ENCODE data around the gene SLC22A15.
"Not testable (repeated sequence)": the region's sequence is repeated elsewhere in the genome, so short reads cannot be mapped to it uniquely, and the experiment has no call there.

Gene SLC22A15

DNA sequence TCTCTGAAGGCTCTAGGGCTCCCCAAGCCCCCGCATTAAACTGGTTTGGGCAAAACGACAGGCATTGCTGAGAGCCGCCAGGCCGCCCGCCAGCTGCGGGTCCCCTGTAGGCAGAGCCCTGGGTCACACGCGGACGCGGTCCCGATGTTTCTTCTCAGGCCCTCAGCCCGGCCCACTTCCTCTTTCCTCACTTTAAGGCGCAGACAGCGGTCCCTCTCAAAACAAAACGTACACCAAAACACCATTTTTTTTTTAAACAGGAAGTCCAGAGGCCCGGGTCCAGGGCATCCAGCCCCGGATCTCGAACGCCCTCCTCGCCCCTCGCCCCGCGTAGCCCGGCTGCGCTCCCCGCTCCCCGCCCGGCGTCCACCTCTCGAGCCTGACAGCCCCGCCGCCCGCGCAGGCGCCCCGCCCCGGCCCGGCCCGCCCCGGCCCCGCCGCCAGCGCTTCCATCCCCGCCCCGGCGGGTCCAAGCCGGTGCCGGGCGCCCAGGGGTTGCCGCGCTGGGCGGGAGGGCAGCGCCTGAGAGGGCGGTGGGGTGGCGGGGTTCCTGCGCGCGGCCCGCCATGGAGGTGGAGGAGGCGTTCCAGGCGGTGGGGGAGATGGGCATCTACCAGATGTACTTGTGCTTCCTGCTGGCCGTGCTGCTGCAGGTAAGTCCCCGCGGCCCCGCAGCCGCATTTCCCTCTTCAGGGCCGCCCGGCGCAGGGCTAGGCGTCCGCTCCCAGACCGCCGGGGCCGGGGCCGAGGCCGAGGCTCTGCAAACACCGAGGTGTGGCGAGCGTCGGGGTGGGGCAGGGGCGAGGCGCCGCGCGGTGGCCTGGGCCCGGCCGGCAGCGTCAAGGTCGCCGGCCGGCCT is at the start of gene SLC22A15:
SLC22A15 (plus strand) TSS at position 452 of the 859 bp plus-strand sequence; CDS start at position 567, 115 bp downstream.
- DNase-seq (ENCODE audit: low spot score), result peak; percentile 49

DNA sequence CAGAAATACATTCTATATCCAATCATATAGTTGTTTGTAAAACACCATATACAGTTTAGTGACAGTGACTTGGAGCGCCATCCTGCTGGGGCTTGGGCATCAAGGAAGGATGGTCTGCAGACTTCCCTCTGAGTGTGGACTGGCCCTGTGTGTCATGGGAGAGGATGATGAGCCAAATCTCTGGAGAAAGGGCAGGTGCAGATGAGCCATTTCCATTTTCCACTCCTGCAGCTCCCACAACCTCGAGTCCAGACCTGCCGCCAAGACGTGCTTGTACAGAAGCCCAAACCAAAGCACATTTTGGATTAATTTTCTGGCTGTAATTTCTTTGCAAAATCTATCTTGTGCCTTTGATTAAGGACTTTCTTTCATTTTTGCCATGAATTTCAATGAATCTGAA is 48.3 kb upstream of the SLC22A15 start:
- DNase-seq (ENCODE audit: low spot score), result no peak

DNA sequence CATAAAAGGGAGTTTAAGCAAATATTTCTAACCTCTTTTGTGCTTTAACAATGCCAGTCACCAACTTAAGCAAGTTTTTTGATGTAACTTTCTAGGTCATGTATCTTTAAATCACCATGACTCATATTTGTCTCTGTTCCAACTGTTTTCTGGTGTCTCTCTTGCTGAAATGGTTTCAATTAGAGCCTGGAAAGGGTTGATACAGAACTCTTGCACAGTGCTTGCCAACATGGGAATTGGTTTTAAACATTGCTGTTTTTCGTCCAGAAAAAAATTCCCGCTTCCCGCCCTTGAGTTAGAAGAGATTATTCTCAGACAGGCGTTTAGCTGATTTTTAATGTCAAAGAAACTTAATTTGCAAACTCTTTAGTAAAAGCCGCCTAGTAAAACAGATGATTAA is 46.4 kb upstream of the SLC22A15 start:
- no peak for DNase-seq (ENCODE audit: low spot score)

DNA sequence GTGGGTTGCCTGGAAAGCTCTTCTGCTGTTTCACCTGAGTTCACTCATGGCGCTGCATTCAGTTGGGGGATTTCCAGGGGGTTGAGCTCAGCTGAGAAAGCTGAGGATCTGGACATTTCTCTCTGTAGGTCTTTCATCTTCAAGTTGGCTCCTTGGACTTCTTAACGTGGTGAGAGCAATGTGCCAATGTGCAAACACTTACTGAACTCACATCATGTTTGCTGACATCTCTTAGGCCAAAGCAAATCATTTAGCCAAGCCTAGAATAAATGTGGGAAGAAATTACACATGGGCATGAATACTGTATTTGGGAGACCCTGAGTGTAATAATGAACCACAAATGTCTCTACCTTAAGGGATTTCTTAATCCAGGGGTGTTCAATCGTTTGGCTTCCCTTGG is 42.7 kb upstream of the SLC22A15 start:
- DNase-seq (ENCODE audit: low spot score), result no peak

DNA sequence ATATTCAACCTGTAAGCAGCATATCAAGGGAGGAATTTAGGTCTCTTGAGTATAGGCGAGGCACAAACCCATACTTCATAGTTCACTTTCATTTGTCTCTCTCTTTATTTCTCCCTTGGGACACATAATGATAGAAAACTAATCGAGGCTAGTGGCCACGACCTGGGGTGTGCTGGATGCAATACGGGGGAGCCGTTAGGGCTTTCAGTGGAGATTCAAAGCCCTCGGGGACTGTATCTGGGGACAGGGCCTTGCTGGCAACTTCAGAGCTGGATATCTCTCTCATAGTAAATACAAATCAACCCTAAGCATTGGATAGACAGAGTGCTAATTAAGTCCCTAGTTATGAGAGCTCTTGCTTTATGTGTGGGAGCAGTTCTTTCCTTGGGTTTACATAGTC is 36.9 kb upstream of the SLC22A15 start:
- DNase-seq (ENCODE audit: low spot score), result no peak

DNA sequence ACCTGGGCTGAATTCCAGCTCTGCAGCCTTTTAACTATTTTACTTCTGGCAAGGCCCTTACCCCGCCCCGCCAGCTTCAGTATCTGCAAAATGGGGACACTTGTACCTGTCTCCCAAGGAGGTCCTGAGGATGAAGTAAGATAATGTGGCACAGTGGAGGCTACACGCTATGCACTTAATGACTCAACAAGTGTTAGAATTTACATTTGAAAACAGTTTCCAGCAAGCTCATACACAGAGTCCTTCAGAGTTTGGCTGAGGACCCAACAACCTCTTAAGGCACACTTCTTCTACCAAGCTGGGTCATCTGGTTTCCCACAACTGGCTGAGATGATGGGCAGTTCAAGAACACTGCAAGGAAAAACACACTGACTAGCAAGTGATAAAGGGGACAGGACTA is 30.2 kb upstream of the SLC22A15 start:
- DNase-seq (ENCODE audit: low spot score), result no peak

DNA sequence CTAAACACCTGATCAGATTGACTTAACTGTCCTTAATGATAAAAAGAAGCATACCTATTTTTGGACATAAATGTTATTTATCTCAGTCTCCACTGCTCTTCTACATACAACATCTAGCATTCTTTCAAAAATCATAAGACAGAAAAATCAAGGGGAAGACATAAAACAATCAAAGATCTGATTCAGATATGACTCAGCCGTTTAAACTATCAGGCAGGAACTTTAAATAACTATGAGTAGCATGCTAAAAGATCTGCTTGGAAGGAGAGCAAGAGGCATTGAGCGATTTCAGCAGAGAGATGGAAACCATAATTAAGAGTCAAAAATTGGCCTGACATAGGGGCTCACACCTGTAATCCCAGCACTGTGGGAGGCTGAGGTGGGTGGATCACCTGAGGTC is 27.2 kb upstream of the SLC22A15 start:
- no peak for DNase-seq (ENCODE audit: low spot score)

DNA sequence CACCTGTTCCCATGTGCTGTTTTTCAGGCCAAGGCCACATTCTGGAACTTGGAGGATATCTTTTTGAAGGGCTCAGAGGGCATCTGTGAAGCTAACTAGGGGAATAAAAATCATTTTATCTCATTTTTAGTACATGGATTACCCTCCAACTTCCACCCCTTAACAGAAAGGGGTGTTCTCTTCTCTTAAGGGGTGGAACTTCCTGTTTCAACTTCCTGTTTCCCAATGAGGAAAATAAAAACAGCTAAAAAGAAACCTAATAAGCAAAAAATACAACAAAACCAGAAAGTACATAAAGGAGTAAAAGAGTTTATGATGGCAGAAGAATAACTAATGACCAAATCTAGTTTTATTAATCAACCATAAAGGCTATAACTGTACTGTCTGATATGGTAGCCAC is 24.8 kb upstream of the SLC22A15 start:
- no peak for DNase-seq (ENCODE audit: low spot score)

DNA sequence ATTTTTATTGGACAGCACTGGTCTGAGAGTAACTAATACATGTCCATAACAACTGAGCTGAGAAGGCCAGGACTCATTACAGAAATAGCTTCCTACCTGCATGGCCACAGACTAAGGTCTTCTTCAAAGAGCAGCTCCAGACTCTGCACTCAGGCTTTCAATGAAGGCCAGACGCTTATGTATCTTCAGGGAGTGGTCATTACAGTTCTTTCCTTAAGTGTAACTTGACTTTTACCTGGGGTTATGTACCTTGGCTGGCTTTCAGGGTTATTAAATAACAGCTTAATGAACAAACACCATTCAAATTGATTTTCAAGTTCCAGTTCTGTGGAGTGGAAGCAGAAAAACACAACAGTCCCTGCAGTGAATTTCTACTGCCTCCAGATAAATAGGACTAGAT is 23.8 kb upstream of the SLC22A15 start:
- DNase-seq (ENCODE audit: low spot score), result no peak

DNA sequence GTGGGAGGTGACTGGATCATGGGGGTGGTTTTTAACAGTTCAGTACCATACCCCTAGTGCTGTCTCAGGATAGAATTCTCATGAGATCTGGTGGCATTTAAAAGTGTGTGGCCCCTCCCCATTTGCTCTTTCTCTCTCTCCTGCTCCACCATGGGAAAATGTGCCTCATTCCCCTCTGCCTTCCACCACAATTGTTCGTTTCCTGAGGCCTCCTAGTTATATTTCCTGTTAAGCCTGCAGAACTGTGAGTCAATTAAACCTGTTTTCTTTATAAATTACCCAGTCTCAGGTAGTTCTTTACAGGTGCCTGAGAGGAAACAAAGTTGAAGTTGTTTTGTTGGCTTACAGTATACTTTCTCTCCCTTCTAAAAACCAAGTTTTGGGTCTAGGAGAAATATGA is 23.1 kb upstream of the SLC22A15 start:
- DNase-seq (ENCODE audit: low spot score), result no peak

DNA sequence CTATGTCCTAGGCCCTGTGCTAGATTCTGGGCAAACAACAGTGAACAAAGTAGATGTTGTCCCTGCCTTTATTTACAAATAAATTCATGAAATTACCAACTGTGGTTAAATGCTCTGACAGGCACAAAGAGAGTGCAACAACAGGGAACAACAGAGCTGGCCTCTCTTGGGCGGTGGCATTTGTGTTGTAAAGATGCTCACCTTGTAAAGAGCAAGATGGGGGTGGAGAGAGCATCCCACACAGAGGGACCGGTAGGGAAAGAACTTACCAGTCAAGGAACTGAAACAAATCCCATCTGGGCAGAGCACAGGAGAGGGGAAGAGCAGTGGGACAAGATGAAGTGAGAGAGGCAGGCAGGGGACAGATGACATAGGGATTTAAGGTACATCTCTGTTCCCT is 21.6 kb upstream of the SLC22A15 start:
- DNase-seq (ENCODE audit: low spot score), result no peak

DNA sequence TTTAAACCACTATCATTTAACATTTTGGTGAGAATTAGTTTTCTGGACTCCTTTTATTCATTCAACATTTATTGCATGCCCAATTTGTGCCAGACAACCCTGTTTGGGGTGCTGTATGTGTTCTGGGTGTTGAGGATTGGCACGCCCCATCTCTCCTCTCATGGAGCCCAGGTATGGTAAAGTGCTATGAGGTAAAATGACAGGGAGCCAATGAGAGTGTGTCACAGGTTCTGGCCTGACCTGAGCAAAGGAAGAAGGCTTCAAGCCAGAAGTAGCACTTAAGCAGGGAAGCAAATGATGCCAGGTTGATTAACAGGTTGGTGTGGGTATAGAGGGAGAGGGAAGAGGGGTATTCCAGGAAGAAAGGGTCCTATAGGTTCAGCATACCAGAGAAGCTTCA is 21.1 kb upstream of the SLC22A15 start:
- DNase-seq (ENCODE audit: low spot score), result no peak

DNA sequence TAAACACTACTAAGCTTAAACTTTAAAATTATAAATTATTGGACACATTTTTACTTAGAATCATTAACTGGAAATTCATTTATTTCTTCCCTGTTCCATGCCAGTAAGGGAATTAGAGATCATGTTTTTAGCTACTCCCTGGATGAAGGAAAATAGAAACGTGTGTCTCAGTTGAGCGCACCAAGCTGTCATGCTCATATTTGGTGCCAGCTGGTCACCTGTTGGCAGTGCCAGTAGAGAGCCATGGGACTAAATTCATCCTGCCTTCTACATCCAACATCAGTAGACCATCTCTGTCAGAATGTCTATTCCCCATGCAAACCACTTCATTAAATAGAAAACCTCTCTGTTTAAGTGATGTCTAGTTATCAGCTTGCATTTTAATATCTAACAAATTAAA is 17.4 kb upstream of the SLC22A15 start:
- DNase-seq (ENCODE audit: low spot score), result no peak

DNA sequence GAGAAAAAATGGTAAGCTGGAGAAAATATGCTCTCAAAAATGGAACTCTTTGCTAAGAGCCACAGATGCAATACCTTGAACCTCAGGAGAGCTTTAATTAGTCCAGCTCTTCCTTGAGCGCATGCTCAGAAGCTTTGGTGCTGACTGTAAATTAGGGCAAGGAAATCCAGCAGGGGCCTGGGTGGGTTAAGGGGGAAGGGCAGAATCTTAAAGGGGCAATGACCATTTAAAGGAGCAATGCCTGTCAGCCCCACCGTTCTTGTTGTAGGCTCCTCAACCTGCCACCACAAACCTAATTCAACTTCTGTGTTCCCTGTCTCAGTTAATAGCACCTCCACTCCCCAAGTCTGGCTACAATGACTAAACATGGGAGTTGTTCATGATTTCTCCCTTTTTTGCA is 6.8 kb upstream of the SLC22A15 start:
- peak; percentile 72 for DNase-seq (ENCODE audit: low spot score)

DNA sequence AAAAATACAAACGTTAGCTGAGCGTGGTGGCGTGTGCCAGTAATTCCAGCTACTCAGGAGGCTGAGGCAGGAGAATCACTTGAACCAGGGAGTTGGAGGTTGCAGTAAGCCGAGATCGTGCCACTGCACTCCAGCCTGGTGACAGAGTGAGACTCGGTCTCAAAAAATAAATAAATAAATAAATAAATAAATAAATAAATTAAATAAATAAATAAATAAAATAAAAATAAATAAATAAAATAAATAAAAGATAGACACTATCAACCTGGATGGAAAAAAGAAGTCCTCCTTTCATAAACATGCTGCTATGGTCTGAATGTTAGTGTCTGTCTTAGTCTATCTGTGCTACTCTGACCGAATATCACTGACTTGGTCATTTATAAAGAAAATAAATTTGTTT is 4.5 kb upstream of the SLC22A15 start:
- DNase-seq (ENCODE audit: low spot score), result not testable (repeated sequence)

DNA sequence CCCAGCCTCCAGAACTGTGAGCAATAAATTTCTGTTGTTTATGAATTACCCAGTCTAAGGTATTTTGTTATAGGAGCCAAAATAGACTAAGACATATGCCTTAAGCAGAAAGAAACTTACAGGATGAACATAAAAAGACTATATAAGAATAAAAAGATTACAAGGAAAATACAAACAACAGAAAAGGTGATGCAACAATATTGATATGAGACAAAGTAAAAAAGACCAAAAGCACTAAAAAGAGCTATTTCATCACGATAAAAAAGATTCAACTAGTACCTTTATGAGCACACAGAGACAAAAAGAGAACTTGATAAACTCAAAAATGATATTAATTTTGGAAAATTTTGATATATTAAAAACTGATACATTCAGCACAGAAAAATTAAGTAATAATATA is 3.2 kb upstream of the SLC22A15 start:
- DNase-seq (ENCODE audit: low spot score), result no peak

DNA sequence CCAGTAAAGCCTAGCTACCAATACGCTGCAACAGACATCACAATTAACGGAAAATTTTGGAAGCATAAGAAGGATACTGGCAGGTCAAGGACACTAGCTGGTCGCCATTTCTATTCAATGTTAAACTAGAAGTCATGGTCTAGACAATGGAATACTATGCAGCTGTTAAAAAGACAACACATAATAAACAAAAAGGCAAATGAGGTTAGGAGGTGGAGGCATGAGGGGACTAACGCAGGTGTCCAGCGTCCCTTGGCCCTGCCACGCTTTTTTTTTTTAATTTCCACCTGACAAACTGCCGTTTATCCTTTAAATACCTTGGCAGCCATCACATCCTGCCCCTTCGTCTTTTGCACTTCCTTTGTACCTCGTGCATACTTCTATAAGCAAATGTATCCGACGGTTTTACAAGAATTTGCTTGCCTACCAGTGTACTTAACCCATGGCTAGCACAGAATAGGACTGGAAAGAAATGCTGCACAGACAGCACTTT is 698 bp upstream of the SLC22A15 start:
- no peak for DNase-seq (ENCODE audit: low spot score)

DNA sequence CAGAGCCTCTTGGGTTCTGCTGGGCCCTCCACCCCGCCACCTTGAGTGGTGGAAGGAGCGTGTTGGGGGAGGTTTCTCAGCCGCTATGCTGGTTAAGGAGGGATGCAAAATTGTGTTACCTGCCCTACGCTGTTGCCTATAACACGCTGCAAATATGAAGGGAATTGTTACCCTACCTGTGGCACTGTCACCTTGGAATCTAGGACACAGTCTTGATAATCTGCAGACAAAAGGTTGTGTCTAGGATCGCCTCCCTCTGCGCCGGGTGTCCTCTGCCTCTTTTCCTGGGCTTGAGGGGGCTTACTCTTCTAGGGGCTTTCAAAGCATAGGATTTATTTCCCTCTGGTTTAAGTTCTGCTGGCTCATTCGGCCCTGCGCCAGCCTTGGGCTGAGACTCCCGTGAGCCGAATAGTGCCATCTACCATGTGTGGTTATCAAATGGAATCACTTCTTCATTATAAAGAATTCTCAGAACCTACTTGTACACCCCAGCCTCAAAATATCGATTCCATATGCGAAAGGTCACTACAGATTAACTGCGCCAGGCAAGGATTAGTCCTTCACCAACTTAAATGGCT is 697 bp downstream of the SLC22A15 start:
- DNase-seq (ENCODE audit: low spot score), result no peak

DNA sequence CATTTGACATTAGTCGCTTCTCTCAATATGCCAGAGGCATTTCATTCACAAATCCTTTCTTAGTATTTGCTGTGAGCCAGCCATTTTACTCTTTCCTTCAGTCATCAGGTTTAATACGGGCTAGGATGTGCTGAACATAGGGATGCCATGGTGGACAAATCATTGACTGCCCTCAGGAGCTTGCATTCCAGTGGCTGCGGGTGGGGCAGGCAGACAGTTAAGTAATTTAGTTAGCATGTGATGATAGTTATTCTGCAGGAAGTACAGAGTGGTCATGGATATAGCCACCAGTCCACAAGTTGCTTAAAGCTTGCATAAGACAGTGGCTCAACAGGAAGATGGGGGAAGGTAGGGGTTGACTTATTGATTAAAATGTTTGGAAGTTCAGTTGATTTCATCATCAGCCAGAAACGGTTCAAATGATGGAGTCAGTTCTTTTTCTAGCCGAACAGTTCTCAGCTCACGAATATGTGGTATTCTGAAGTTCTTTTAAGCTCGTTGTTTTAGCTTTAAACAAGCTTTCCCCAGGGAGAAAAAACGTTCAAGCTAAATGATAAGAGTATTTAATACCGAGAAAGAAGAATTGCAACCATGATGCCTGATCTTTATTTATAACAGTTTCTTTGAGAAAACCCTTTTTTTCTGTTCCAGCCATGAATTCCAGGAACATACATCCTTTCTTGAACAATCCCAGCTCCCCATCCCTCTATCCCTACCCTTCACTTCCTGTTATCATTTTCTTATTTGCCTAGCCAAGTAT is 1.4 kb downstream of the SLC22A15 start:
- no peak for DNase-seq (ENCODE audit: low spot score)

DNA sequence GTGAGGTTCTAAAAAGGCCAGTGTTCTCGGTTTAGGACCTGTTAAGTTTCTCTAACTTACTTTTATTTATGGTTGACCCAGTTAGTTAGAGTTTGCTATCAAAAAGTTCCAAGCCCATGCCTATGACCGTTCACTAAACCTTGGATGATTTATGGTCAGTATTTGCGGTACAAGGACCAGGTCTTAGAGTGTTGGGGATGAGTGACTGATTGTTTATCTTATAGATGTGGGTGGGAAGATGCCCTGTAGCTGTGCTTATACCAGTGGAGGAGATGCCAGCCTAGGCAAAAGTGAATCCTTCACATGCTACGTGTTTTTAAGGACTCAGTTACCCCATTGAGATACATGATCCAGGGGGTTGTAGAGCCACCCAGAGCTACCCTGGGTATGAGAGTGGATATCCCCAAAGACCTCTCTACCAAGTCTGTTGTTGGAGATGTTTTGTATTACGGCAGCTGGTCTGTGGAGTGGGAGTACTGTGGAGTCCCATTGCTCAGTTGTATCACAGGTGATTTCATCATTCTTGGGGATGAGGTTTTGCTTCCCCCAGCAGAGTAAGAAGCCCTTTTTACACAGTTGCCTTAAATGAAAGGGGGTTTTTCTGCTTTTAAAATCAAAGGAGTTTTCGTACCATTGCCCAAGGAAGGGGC is 2.1 kb downstream of the SLC22A15 start:
- no peak for DNase-seq (ENCODE audit: low spot score)

DNA sequence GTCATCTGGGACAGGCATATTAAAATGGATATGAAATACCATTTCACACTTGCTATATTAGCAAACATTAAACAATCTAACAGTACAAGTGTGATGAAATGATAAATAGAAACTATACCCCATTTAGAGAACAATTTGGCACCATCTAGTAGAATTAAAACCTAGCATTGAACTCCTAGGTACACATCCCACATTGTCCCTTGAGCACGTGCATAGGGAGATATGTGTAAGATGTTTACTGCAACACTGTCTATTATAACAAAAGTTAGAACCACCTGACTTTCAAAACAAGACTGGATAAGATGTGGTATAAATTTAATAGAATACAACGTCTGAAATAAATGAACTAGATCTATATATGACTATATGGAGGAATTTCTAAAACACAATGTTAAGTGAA is 3.8 kb downstream of the SLC22A15 start:
- DNase-seq (ENCODE audit: low spot score), result no peak
